Endothelial cell of umbilical vein (primary cell): Measurements from ENCODE around the gene B4GALT6. TPM values are rescaled to one million over a fixed set of nuclear protein-coding genes. Genes with fewer than 3 reads are reported as not detected.

ENCODE experiments used
- Bru-seq: library from RNA; stranded (reverse); fragments of 400-500 nt; gene quantifications from one replicate; lab custom pipeline; 2021; lab: Mats Ljungman, UMichigan
- BruChase-seq, 2 experiments: library from RNA; stranded (reverse); fragments of 400-500 nt; gene quantifications; one replicate each; lab custom pipeline; 2021; lab: Mats Ljungman, UMichigan
- BruUV-seq: library from RNA; stranded (reverse); fragments of 400-500 nt; replicated peaks from 2 replicates; lab custom pipeline; 2021; lab: Mats Ljungman, UMichigan
- CTCF ChIA-PET: fragments of 300-600, 350-600 bp; sonication (Branson Sonifier 250); formaldehyde crosslinking; loops from one replicate; lab custom pipeline; 2021; ENCODE audit warnings: antibody characterized with exemption, inconsistent platforms; lab: Charles Lee
- POLR2A ChIA-PET: fragments of 300-600, 350-600 bp; sonication (Branson Sonifier 250); formaldehyde crosslinking; loops from one replicate; lab custom pipeline; 2021; ENCODE audit warnings: antibody characterized with exemption, inconsistent platforms; lab: Charles Lee
- DNase-seq: peaks from one replicate; pipeline ENCODE4 v3.0.0-alpha.2; 2011; ENCODE audit warnings: low read depth, low spot score
- FAIRE-seq: peaks from 2 replicates; lab custom pipeline; 2011; peaks lifted over from hg19 to GRCh38; lab: Jason Lieb, UNC
- H2AFZ ChIP-seq: 2 replicates; pipeline ENCODE4 v1.6.0; 2012; ENCODE audit warnings: low read depth, low read length, control low read depth, inconsistent platforms
- H3K27ac ChIP-seq: 2 replicates; pipeline ENCODE4 v1.5.1; 2011; ENCODE audit warnings: low read depth, mild to moderate bottlenecking, control low read depth, low read length, moderate library complexity; ENCODE audit not compliant: insufficient read depth
- H3K27me3 ChIP-seq, 2 experiments: 2 replicates each; pipeline versions ENCODE4 v1.6.0 to v1.6.1; 2011; ENCODE audit warnings: low read length in 2 of 2, mixed read lengths in 1 of 2; ENCODE audit not compliant: control insufficient read depth in 2 of 2, insufficient read depth in 2 of 2
- H3K36me3 ChIP-seq, 2 experiments: 2 replicates in 1 of 2; 3 replicates in 1 of 2; pipeline ENCODE4 v1.5.1; 2011; ENCODE audit warnings: low read length in 2 of 2, mild to moderate bottlenecking in 1 of 2, moderate library complexity in 1 of 2; ENCODE audit not compliant: control insufficient read depth in 2 of 2, insufficient read depth in 2 of 2; ENCODE audit errors: extremely low read depth in 1 of 2
- H3K4me1 ChIP-seq: 3 replicates; pipeline ENCODE4 v1.5.1; 2011; ENCODE audit warnings: mild to moderate bottlenecking, low read length; ENCODE audit not compliant: control insufficient read depth, insufficient read depth; ENCODE audit errors: extremely low read depth
- H3K4me2 ChIP-seq: 2 replicates; pipeline ENCODE4 v1.6.1; 2011; ENCODE audit warnings: low read length, control low read depth, mixed read lengths; ENCODE audit not compliant: insufficient read depth
- H3K4me3 ChIP-seq, 3 experiments: fragments of 200-600 bp in 1 of 3; sonication (generic), shearing (Covaris generic) in 1 of 3; replicated peaks in 1 of 3; 2 replicates each; pipeline ENCODE4 v1.5.1; 2011 to 2016; ENCODE audit warnings: control low read depth in 3 of 3, low read length in 3 of 3, mild to moderate bottlenecking in 2 of 3, inconsistent platforms in 1 of 3, low read depth in 1 of 3, moderate library complexity in 1 of 3; ENCODE audit not compliant: insufficient read depth in 1 of 3
- H3K79me2 ChIP-seq: 2 replicates; pipeline ENCODE4 v1.6.0; 2012; ENCODE audit warnings: low read length, inconsistent platforms; ENCODE audit not compliant: control insufficient read depth, insufficient read depth
- H3K9ac ChIP-seq: replicated peaks from 2 replicates; pipeline ENCODE3; 2011; ENCODE audit warnings: low read length, control low read depth; ENCODE audit not compliant: insufficient read depth; ENCODE audit errors: extremely low read depth
- H3K9me1 ChIP-seq: replicated peaks from 3 replicates; pipeline ENCODE4 v1.6.0; 2011; ENCODE audit warnings: mild to moderate bottlenecking, low read length; ENCODE audit not compliant: control insufficient read depth, insufficient read depth; ENCODE audit errors: extremely low read depth
- H3K9me3 ChIP-seq: replicated peaks from 2 replicates; pipeline ENCODE4 v1.5.1; 2012; ENCODE audit warnings: low read length, inconsistent platforms; ENCODE audit not compliant: control insufficient read depth, insufficient read depth
- H4K20me1 ChIP-seq: replicated peaks from 2 replicates; pipeline ENCODE3; 2011; ENCODE audit warnings: mild to moderate bottlenecking, low read length; ENCODE audit not compliant: control insufficient read depth, insufficient read depth; ENCODE audit errors: extremely low read depth
- EZH2 ChIP-seq: IDR thresholded peaks from 2 replicates; pipeline ENCODE4 v1.6.1; 2012; ENCODE audit warnings: borderline replicate concordance, low read depth, mild to moderate bottlenecking, moderate library complexity, low read length, inconsistent platforms; ENCODE audit not compliant: severe bottlenecking
- FOS ChIP-seq: IDR thresholded peaks from 2 replicates; pipeline ENCODE4 v1.6.1; 2011; ENCODE audit warnings: mild to moderate bottlenecking, low read length, moderate library complexity, borderline replicate concordance; ENCODE audit not compliant: insufficient read depth
- GATA2 ChIP-seq: IDR thresholded peaks from 2 replicates; pipeline ENCODE4 v1.7.0; 2011; ENCODE audit warnings: low read depth, mild to moderate bottlenecking, moderate library complexity, mixed read lengths, low read length; ENCODE audit not compliant: insufficient read length, insufficient read depth
- POLR2A ChIP-seq: IDR thresholded peaks from 2 replicates; pipeline ENCODE4 v1.6.1; 2012; ENCODE audit warnings: low read depth, mild to moderate bottlenecking, control low read depth, low read length
- dilution Hi-C: fragments of 300-500 bp; cut with MboI; formaldehyde crosslinking; loops from one replicate; pipeline ENCODE4 v1.15.0; 2019; ENCODE audit warnings: low sequenced_read_pairs; ENCODE audit not compliant: extremely low pct_ligation_motif_present
- intact Hi-C: fragments of 100-400 bp; cut with micrococcal nuclease; formaldehyde crosslinking; loops from one replicate; pipeline ENCODE4 v1.10.0; 2022
- long read RNA-seq: library from polyadenylated mRNA; stranded (forward); transcript quantifications from one replicate; pipeline ENCODE4 v2.0.0, GENCODE V29; 2021
- polyA minus RNA-seq, 3 experiments: library from RNA; depleted of rRNA, polyadenylated mRNA; stranded (reverse); fragments of >200 nt; gene quantifications; 1 replicate in 1 of 3; 2 replicates in 2 of 3; pipeline ENCODE4 v1.2.3, GENCODE V29; 2011
- polyA plus RNA-seq, 4 experiments: library from polyadenylated mRNA; depleted of rRNA in 3 of 4; stranded (reverse) in 3 of 4; unstranded in 1 of 4; fragments of >200 nt; gene quantifications; 2 replicates each; pipeline versions ENCODE4 v1.2.1 to v1.2.3, GENCODE V29; 2011 to 2012; ENCODE audit warnings: missing spikeins in 1 of 4
- total RNA-seq: library from RNA; stranded (reverse); gene quantifications from 2 replicates; pipeline ENCODE4 v1.2.3, GENCODE V29; 2021

Gene B4GALT6, protein sequence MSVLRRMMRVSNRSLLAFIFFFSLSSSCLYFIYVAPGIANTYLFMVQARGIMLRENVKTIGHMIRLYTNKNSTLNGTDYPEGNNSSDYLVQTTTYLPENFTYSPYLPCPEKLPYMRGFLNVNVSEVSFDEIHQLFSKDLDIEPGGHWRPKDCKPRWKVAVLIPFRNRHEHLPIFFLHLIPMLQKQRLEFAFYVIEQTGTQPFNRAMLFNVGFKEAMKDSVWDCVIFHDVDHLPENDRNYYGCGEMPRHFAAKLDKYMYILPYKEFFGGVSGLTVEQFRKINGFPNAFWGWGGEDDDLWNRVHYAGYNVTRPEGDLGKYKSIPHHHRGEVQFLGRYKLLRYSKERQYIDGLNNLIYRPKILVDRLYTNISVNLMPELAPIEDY
- total RNA-seq (24.2 and 25.2 TPM in 2 replicates), polyA plus RNA-seq (2.9 and 3.9 TPM in 2 replicates), polyA minus RNA-seq (8.4 and 10.5 TPM in 2 replicates), Bru-seq, nascent RNA (percentile 71 among the genes with signal in this experiment), BruChase-seq, experiment 1, labeled RNA remaining after a 6-hour chase (percentile 74 among the genes with signal in this experiment), BruChase-seq, experiment 2, labeled RNA remaining after a 2-hour chase (percentile 79 among the genes with signal in this experiment)
- 4.7 and 4.8 TPM in 2 replicates for polyA plus RNA-seq (2011; cell fraction: cytosol; rRNA removed)
- 10.8 and 12.9 TPM in 2 replicates for polyA plus RNA-seq (2011; cell fraction: nucleus; rRNA removed)
- polyA plus RNA-seq (2012): 23.5 and 24.6 TPM in 2 replicates
- polyA minus RNA-seq (2011; cell fraction: cytosol; rRNA and poly(A)+ RNA removed): 1.2 TPM
- polyA minus RNA-seq (2011; cell fraction: nucleus; rRNA and poly(A)+ RNA removed): 6.4 and 8.8 TPM in 2 replicates
- long read RNA-seq, partial matches to known transcripts: 0 of 5 reads
- long read RNA-seq, other reads (novel, unspliced or antisense): 3 of 5 reads

DNA sequence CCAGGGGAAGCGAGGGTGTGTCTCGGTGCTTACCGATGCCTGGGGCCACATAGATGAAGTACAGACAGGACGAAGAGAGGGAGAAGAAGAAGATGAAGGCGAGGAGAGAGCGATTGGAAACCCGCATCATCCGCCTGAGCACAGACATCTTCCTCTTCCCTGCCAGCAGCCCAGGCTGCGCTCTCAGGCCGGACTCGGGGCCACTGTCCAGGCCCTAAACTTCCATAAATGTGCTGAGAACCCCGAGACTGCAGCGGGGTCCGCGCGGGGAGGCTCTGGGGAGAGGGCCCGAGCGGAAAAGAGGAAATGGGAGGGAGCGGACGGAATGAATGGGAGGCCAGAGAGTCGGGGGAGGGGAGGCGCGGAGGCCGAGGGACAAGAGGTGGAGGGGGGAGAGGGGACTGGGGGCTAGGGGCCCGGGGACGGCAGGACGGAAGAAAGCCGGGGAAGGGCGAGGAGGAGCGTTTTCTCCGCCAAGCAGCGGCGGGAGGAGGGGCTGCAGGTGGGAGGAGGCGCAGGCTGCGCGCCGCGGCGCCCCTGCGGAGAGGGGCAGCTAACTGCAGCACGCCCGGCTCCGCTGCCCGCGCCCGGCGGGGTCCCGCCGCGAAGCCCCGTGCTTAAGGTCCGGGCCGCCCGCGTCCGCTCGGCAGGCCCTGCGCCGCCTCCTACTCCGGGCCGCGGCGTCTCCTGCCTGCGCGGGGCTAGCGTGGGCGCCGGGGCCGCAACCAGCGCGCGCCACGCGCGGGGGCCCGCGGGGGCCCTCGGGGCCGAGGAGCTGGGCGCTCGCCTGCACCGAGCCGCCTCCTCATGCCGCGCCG is at the start of gene B4GALT6:
Gene B4GALT6, minus strand, starts transcription at position 303 of the 818 bp plus-strand sequence. Its CDS starts 155 bp downstream, at position 148.
- intact Hi-C loops: loop anchor here (1.0 to 5.0 kb wide), 6 partner anchors 38 to 408 kb away; partner anchors contain the start of genes RNF138 and TRAPPC8
- CTCF ChIA-PET: interaction anchor here (0.8 to 2.2 kb wide), 6 partner anchors 18 to 128 kb away, joined by 3 to 14 read pairs (median 5); no protein-coding TSS in a partner anchor
- Histone ChIP-seq H3K9me3 (no peaks in the 10 kb centered on the region), H3K27ac (peak within 1 kb of the TSS; percentile 45), H3K27me3 (no peaks in the 10 kb centered on the region), H3K4me2 (peak within 1 kb of the TSS; percentile 90), H2AFZ (peak within 1 kb of the TSS; percentile 84), H3K4me1 (peaks cover 40% of the 10 kb centered on the region), H3K9me1 (no peaks in the 10 kb centered on the region), H4K20me1 (no peaks in the 10 kb centered on the region), H3K4me3 (peak within 1 kb of the TSS; percentile 52 to 75 (median 74)), H3K36me3 (no peaks in the 10 kb centered on the region), H3K9ac (peak within 1 kb of the TSS; percentile 66), H3K79me2 (peaks cover 9% of the 10 kb centered on the region)
- dilution Hi-C loops: no loop called here
- TSS peak; percentile 23 for BruUV-seq
- DNase-seq: peak; percentile 57
- no peak for FAIRE-seq
- TF ChIP-seq EZH2 (no peak), POLR2A (no peak), GATA2 (no peak), FOS (no peak)
- POLR2A ChIA-PET: no interaction called here
